Glutamatergic neuron (in vitro differentiated cells): ENCODE results near the gene VAMP5. TPM values are rescaled to one million over a fixed set of nuclear protein-coding genes. Genes with fewer than 3 reads are reported as not detected.
A peak's percentile ranks its signal among the peaks of the same experiment; 100 is the strongest.

ENCODE experiments used
- DNase-seq: peaks from one replicate; pipeline ENCODE4 v3.0.0; 2022
- H3K27ac Mint-ChIP-seq: one replicate; pipeline ENCODE4 v1.8.0; 2020; ENCODE audit warnings: mild to moderate bottlenecking, mixed read lengths, inconsistent platforms; ENCODE audit not compliant: unreplicated experiment
- H3K27me3 Mint-ChIP-seq: one replicate; pipeline ENCODE4 v1.8.0; 2020; ENCODE audit warnings: mild to moderate bottlenecking, moderate library complexity, mixed read lengths, inconsistent platforms; ENCODE audit not compliant: unreplicated experiment
- H3K36me3 Mint-ChIP-seq: one replicate; pipeline ENCODE4 v1.8.0; 2020; ENCODE audit warnings: mild to moderate bottlenecking, mixed read lengths, inconsistent platforms; ENCODE audit not compliant: unreplicated experiment
- H3K4me1 Mint-ChIP-seq: one replicate; pipeline ENCODE4 v1.8.0; 2020; ENCODE audit warnings: mild to moderate bottlenecking, low read depth, mixed read lengths, inconsistent platforms; ENCODE audit not compliant: unreplicated experiment
- H3K4me3 Mint-ChIP-seq: one replicate; pipeline ENCODE4 v1.8.0; 2020; ENCODE audit warnings: mild to moderate bottlenecking, mixed read lengths, inconsistent platforms; ENCODE audit not compliant: unreplicated experiment
- H3K9me3 Mint-ChIP-seq: one replicate; pipeline ENCODE4 v1.8.0; 2020; ENCODE audit warnings: mild to moderate bottlenecking, moderate library complexity, mixed read lengths, inconsistent platforms; ENCODE audit not compliant: unreplicated experiment
- CTCF ChIP-seq: fragments of 200-600 bp; sonication (generic); IDR thresholded peaks from one replicate; pipeline ENCODE4 v1.5.0; 2021; ENCODE audit not compliant: partially characterized antibody, unreplicated experiment
- total RNA-seq: library from RNA; stranded (reverse); fragmentation: NEBNext Ultra II Directional; extraction: Animal tissue kit (Norgen Biotek cat#: 25700); gene quantifications from one replicate; pipeline ENCODE4 v1.2.1, GENCODE V29; 2021; ENCODE audit not compliant: unreplicated experiment

VAMP5 gene
- total RNA-seq, 1 donor from 2014 or later = 1.4 TPM

DNA sequence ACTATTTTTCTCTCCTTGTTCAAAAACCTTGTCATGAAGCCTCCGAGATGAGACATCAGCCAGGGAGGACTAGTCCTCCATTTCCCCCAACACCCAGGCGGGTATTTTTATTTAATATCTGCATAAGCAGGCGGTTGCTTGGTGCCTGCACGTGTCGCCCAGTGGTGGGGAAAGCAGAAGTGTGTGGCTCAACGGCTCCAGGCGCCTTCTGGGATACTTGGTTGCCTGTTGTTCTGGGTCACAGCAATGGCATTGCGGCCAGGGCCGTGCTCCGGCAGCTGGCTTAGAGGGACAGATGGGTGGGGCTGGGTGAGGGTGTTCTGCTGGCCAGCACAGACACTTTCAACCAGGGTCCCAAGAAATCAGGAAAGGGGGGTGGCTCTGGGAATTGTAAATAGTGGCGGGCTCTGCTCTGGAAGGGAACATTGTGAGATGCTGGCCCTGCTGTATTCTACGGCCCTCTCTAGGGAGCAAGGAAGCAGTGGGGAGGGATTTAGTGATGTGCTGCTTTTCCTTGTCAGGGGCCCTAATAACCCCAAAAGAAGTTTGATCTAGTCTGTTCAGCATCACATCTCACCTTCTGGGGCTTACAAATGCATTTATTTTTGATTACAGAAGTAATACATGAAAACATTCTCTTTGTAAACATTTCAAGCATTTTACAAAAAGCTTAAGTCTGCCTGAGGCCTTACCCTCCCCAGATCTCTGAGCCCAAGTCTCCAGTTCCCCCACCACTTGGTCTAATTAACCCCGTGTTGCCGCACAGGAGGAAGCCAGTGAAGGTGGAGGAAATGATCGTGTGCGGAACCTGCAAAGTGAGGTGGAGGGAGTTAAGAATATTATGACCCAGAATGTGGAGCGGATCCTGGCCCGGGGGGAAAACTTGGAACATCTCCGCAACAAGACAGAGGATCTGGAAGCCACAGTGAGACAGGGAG is 5.7 kb upstream of the VAMP5 start:
- Mint-ChIP-seq H3K4me1 (peaks cover 10% of the 10 kb centered on the region), H3K9me3 (peaks cover 2% of the 10 kb centered on the region)
- no peak for TF ChIP-seq CTCF

DNA sequence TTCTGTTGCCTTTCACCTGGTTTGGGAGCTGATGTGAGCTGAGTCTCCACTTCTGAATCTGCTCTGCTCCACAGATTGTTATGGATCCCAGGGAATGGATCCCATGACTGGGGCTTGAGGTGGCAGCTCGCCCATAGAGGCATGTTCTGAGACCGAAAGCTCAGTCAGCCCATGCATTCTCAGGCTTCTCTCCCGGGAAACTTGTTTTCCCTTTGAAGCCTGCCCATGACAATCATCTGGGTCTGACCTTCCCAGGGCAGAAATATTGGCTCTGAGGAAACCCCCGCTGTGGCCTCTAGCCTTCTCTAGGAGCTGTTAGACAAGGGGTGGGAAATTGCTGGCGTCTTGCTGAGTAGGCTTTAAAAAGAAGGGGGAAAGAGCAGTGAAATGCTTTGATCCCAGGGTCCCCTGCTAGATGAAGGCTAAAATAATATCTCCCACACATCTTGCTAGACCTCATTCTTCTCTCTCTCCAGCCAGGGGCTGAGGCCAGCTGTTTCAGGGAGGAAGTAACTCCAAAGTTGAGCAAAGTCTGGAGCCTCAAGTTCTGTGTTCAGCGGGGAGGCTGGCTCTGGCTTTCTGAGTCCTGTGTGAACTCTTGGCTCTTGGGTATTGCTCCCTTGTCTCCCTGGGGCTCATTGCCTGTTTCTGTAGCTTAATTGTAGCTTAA is 4.8 kb upstream of the VAMP5 start:
- peaks cover 6% of the 10 kb centered on the region for H3K27me3 Mint-ChIP-seq
- peak overlapping the region; percentile 59 for H3K27ac Mint-ChIP-seq
- no peak overlapping the region for H3K4me3 Mint-ChIP-seq
- DNase-seq = no peak
- peaks cover 2% of the 10 kb centered on the region for H3K9me3 Mint-ChIP-seq
- H3K4me1 Mint-ChIP-seq = peaks cover 10% of the 10 kb centered on the region
- no peak for TF ChIP-seq CTCF
- H3K36me3 Mint-ChIP-seq = no peaks in the 10 kb centered on the region

More for the DNA sequence above, 5.7 kb upstream of the VAMP5 start:
- no peaks in the 10 kb centered on the region for H3K36me3 Mint-ChIP-seq
- peak overlapping the region; percentile 64 for H3K27ac Mint-ChIP-seq
- peak; percentile 52 for DNase-seq
- H3K4me3 Mint-ChIP-seq = no peak overlapping the region
- peaks cover 5% of the 10 kb centered on the region for H3K27me3 Mint-ChIP-seq

DNA sequence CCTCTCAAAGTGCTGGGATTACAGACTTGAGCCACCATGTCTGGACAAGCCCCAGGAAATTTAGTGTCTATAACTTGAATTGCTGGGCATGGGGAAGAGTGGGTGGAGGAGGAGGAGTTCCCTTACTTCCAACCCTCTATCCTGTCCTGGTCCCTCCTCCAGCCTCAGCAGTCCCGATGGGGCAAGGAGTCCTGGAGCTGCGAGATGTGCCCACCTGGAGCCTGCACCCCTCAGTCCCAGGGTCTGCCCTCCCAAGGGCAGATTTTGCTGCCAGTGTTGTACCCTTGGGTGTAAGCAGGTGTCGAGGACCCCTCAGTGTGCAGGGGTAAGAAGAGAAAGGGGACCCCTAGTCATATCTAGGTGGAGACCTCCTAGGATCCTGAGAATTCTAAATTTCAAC is 4.0 kb upstream of the VAMP5 start:
- no peaks in the 10 kb centered on the region for H3K36me3 Mint-ChIP-seq
- H3K9me3 Mint-ChIP-seq = peaks cover 2% of the 10 kb centered on the region
- H3K27me3 Mint-ChIP-seq = peaks cover 8% of the 10 kb centered on the region
- no peak for TF ChIP-seq CTCF
- H3K4me3 Mint-ChIP-seq = no peak overlapping the region
- H3K4me1 Mint-ChIP-seq = peaks cover 10% of the 10 kb centered on the region
- no peak for DNase-seq
- no peak overlapping the region for H3K27ac Mint-ChIP-seq

- no peak overlapping the region for H3K27ac Mint-ChIP-seq
- no peak for DNase-seq
- peaks cover 8% of the 10 kb centered on the region for H3K27me3 Mint-ChIP-seq
- no peak for TF ChIP-seq CTCF
- H3K4me1 Mint-ChIP-seq = peaks cover 10% of the 10 kb centered on the region
- H3K36me3 Mint-ChIP-seq = no peaks in the 10 kb centered on the region
- peaks cover 2% of the 10 kb centered on the region for H3K9me3 Mint-ChIP-seq
- H3K4me3 Mint-ChIP-seq = no peak overlapping the region
Observed at GRCh38 chr2:85582492-85582891, 1.7 kb upstream of the VAMP5 start.
